Measurements from ENCODE around the gene GPBP1L1.

GPBP1L1 gene

DNA sequence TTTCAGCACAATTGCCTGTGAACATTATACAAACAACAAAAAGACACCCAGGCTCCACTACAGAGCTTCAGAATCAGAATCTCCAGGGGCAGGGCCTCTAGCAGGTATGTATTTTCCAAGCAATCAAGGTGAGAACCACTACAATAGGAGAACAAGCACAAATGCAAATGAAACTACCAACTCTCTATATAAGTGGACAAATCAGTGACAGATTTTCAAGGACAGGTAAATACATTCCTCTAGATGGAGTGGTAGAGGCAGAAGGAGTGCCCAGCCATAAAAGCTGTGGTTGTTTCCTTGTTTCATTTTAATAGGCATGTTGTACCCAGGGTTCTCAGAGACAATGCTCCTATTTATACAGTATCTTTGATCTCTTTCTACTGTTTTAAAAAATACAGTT lies 42.4 kb downstream of the GPBP1L1 start:
- no peak for DNase-seq (ENCODE audit: low read depth in 2 of 3, low spot score in 1 of 3)

DNA sequence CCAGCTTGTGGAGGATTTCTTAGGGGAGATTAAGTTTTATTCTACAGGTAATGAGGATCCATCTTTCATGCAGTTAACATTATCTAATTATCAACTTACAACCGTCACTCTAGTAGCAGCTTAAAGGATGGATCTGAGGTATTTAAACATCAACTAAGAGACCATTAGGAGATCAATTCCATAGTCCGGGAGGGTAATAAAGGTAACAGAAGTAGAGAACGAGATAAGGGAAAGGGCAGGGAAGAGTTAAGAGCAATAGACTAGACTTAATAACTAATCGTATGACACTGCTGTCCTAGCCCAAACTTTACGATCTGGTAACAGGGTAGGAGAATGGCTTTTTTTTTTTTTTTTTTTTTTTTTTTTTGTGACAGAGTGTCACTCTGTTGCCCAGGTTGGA lies 43.0 kb downstream of the GPBP1L1 start:
- DNase-seq (ENCODE audit: low read depth in 2 of 3, low spot score in 1 of 3), result no peak

DNA sequence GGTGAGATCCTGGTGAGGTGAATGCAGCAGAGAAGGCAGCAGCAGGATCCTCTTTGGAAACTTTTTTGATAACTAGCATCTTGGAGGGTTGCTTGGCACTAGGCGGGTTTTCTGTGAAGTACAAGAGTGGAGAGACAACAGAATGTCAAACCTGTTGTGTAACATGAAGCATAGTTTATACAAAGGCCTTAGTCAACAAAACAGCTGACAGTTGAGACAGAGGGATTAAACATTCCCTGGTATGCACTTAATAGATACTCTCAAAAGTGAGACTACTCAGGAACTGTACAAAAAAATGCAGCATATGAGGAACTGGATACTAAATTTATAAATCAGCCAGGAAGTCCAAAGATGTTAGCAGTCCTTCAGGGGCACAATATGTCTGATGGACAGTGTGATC lies 46.0 kb downstream of the GPBP1L1 start:
- no peak for DNase-seq (ENCODE audit: low read depth in 2 of 3, low spot score in 1 of 3)

DNA sequence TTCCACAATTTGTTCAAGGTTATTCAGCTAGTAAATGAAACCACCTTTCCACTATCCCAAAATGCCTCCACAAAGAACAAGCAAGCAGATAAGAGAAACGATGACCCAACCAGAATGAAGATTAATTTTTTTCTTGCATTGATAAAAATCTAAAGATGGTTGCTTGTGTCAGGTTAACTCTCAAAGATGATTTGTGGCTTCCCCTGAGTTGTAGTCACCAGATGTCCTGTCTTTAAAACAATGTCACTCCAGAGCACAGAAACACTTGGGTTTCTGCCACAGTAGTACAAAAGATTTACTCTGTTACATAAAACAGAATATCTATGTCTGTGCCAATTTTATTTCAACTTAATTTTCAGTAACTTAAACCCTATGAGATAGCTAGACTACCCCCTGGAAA lies 51.1 kb downstream of the GPBP1L1 start:
- no peak for DNase-seq (ENCODE audit: low read depth in 2 of 3, low spot score in 1 of 3)

DNA sequence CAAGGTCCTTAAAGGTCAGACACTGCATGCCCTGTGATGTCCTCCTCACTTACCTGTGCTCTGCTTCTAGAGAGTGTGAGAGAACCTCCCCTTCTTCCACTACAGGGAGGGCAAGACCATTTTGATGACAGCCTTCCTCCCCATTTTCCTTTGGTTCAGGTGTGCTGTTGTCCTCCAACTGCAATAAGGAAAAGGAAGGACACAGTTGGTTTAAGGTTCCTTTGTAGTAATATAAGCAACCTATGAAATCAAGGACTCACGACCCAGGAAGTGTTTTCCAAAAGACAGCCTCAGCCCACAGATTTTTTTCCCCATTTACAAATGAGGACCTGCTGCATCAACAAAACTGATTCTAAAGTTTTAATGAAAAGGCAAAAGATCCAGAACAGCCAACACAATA lies 55.9 kb downstream of the GPBP1L1 start:
- DNase-seq (ENCODE audit: low read depth in 2 of 3, low spot score in 1 of 3), result no peak

DNA sequence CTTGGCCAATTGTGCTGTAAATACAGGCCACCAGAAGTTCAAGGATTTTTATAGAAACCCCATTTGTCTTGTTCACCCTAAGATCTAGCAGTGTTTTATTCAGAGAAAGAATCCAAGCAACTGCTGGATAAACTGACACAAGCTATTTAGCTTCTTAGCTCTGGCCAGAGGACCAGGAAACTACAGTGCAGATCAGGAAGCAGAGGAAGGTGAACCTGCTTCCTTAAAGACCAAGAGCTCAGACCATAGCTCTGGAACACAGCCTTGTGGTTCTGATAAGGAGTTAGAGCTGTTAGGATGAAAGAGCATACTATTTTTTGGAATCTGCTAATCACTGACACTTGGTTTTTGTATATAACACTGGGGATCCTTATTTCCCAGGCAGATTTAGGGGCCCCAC lies 57.3 kb downstream of the GPBP1L1 start:
- no peak for DNase-seq (ENCODE audit: low read depth in 2 of 3, low spot score in 1 of 3)

DNA sequence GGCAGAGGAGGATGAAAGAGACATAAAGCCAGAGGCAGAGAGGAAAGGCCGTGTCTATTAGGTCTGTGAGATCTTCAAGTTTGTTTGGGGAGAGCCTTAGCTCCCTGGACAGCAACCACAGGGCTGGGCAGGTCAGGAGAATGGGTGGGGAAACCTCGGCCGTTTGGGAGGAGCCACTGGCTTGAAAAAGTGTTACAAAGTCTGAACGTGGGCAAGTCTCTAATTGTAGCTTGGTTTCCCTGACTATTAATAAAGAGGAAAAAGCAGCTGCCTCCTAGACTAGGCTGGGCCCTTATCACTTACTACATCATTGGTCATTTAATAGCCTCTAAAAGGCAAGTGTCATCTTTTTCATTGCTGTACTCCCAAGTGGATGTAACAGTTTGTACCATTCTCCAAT lies 62.4 kb downstream of the GPBP1L1 start, which contains the start of gene CCDC17:
CCDC17 (minus strand) TSS at position 83 of the 400 bp plus-strand sequence. CDS start 145 bp downstream, outside the sequence.
- no peak for DNase-seq (ENCODE audit: low read depth in 2 of 3, low spot score in 1 of 3)

DNA sequence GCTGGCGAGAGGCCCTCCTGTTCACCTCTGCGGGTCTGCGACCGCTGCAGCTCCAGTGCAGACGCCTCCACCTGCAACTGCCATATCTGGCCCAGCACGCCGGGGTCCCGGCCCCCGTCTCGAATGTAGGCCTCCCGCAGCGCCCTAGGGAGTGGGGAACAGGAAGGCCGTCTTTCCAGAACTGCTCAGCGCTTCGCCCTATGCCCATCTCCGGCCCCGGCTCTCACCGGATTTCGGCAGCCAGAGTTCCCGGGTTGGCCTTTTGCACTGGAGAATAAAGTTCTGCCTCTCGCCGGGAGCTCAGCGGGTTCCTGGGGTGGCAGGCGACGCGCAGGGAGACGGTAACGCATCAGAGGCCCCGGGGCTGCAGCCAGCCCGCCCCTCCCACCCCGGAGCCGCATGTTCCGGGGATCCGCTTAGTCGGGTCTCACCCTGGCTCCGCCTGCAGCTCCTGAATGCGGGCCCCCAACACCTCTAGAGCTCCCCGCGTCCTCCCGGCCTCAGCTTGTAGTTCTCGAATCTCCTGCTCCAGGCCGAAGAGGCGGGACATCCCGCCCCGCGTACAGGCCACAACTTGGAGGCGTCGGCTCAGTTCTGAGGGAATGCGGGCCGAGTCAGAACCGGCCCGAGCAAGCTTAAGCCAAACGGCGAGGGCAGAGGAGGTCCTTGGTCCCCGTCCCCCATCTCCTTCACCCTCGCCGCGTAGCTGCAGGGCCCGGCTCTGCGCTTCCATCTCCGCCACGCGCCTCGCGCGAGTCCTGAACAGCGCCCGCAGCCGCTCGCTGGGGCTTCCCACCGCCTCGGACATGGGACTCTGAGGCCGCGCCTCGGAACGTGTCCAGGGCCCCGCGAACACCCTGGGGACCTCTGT lies 63.6 kb downstream of the GPBP1L1 start:
- no peak for DNase-seq (ENCODE audit: low read depth in 2 of 3, low spot score in 1 of 3)

DNA sequence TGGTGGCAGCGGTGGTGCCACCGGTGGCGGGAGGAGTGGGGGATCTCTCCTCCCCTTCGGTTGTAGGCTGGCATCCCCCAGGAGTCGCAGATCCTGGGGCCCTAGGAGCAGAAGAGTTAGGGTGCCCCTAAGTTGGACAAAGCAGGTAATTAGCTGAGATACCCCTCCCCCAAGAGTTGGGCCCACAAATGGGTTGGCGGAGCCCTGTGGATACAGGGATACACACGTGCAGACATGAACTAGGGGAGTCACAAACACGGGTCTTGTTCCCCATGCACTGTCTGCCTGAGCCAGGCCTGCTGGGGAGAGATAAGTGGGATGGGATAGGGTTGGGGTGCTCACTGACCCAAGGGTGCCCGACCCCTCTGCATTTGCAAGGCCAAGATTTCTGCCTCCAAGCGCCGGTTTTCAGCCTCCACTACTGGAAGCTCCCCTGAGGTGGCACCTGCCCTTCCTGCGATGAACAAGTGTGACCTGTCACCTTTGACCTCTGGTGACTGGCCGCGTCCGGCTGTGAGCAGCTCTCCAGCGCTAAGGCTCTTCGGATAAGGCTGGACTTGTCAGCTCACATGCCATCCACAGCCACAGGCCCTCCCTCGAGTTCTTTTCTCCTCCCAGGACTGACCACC lies 64.3 kb downstream of the GPBP1L1 start:
- DNase-seq (ENCODE audit: low read depth in 2 of 3, low spot score in 1 of 3), result no peak

DNA sequence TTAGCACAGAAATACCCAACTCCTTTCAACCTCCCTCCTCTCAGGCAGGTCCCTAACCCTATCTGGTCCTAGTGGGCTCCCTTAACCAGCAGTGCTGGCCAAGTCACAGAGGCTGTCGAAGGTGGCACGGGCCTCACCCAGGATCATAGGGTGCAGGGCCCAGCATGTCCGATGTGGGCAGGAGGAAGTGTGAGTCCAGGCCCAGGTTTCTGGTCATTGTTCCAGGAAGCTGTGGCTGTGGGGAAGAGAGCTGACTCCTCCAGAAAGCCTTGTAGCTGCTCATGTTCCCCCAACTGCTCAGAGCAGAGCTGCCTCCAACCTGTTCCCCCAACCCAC lies 64.9 kb downstream of the GPBP1L1 start:
- no peak for DNase-seq (ENCODE audit: low read depth in 2 of 3, low spot score in 1 of 3)

DNA sequence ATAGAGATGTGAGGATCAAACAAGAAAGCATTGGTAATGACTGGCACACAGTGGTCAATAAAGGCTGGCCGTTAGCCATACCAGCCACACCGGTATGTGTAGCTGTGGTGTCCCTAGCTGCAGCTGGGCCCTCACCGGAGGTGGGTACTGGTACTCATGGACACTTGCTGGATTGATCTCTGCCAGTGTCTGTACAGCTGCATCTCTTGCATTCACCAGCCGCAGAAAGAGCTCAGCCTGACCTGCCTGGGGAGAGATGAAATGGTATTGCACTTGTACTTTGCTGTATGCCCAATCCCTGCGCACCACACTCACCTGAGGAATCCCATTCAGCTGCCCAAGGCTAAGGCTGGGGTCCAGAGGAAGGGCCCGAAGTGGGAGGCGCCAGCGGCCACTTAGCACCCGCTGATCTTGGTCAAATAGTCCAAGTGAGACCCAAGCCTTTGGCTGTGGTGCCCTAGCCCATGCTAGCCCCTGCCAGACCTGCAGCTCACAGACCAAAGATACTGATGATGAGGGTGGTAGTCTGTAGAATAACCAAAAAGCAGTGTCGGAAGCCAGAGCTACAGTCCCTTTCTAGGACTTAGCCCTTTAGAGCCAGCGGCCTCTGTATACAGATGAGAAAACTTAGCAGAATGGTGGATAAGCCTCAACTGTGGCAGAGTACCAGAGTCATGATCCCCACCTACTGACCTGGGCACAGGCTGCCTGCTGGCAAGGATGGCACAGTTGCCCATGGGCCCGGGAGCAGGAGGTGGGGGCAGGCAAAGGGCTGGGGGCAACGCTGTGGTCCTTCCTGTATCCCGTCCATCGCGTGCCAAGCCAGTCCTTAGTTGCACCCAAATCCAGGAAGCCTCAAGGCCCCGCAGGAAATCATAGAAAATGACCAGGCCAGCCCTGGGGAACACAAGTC lies 65.5 kb downstream of the GPBP1L1 start:
- no peak for DNase-seq (ENCODE audit: low read depth in 2 of 3, low spot score in 1 of 3)

DNA sequence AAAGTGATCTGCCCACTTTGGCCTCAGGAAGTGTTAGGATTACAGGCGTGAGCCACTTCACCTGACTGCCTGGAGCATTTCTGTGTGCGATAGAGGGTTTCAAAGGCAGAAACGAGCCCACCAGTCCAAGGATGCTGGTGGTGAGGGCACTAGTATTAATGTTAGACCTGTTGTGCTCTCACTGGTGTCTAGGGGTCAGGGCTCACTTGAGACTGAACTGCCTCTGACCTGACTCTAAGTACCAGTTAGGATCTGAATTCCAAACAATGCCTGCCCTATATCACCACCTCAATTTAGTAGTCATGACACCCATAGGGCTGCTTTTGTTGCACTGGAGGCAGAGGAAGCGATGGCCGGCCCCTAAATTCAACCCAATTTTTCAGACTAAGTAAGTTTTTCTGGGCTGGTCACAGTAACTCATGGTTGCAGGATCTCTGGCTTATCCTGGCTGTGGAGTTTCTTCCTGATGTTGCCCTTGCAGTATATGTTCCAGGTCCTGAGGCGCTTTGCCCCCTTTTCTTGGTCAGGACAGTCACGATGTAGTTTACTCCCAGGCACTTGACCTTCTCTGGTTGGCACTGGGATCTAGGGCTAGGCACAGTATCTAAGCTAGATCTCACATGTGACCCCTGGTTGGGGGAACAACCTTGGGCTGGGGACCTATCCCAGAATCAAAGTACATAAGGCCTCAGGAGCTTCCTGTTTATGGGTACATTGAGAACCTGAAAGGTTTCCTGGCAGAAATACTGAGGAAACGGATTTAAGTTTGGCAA lies 67.0 kb downstream of the GPBP1L1 start:
- no peak for DNase-seq (ENCODE audit: low read depth in 2 of 3, low spot score in 1 of 3)

DNA sequence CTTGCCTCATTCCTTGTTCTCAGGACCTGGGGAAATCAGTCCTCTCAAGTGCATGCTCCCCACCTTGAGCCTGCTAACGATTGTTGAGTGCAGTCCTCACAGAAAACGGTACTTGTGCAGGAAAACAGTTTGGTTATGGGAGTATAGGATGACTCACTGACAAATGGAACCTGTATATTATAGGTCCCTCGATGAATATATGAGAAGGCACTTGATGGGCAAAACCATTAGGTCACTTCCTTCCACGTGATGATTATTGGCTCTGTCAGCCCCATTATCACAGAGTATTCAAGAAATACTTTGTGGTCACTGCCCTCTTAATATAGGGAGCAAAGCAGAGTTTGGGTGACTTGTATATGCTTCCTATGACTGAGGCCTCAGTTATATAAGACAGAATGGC lies 68.7 kb downstream of the GPBP1L1 start:
- no peak for DNase-seq (ENCODE audit: low read depth in 2 of 3, low spot score in 1 of 3)

DNA sequence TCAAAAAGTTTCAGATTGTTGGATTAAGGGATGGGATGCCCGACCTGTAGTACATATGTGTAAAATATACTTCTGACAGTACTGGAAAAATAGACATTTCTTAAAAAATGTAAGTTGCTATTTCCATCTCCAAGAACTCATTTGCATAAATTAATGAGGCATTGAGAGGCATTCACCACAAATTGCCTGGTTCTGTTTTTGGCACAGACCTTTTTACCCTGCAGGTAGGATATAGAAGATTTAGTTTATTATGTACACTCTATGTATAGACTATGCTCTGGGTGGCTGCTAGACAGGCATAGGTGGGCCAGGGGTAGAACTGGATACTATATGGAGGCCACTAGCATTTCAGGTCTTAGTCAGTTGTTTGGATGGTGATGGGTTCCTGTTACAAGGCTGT lies 70.4 kb downstream of the GPBP1L1 start:
- no peak for DNase-seq (ENCODE audit: low read depth in 2 of 3, low spot score in 1 of 3)

DNA sequence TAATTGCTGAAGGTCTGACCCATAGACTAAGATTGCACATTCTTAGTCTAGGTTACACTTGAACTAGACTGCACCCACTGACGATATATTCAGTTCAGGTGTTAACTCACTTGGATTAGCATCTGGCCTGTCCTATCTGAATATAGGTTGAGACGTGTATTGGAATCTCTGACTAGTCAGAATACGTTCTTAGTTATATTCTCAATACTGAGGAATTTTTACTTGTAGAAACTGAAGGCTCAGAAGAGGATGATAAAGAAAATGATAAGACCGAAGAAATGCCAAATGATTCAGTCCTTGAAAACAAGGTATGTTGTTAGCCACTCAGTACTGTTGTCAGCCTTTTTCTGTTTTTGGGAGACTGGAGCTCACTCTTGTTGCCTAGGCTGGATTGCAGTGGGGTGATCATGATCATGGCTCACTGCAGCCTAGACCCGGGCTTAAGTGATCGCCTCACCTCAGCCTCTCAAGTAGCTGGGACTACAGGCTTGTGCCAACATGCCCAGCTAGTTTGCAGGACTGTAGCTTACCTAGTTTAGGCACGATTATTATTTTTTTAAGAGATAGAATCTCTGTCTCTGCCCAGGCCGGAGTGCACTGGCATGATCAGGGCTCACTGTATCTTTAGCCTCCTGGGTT lies 73.3 kb downstream of the GPBP1L1 start:
- DNase-seq (ENCODE audit: low read depth in 2 of 3, low spot score in 1 of 3), result no peak

DNA sequence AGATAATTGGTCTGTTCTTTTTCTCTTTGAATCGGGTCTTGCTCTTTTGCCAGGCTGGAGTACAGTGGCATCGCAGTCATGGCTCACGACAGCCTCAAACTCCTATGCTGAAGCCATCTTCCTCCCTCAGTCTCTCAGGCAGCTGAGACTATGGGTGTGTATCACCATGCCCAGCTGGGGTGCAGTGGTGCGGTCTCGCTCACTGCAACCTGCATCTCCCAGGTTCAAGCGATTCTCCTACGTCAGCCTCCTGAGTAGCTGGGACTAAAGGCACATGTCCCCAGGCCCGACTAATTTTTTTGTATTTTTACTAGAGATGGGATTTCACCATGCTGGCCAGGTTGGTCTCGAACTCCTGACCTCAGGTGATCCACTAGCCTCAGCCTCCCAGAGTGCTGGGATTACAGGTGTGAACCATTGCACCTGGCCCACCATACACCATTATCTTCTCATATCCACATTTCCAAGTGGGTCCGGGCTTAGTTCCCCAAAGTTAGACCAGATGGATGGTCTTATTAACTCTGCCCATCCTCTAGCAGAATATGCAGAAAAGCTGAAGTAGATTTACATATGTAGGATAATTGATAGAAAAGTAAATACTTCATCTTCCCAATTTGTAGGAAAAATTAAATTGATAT lies 75.6 kb downstream of the GPBP1L1 start:
- no peak for DNase-seq (ENCODE audit: low read depth in 2 of 3, low spot score in 1 of 3)

DNA sequence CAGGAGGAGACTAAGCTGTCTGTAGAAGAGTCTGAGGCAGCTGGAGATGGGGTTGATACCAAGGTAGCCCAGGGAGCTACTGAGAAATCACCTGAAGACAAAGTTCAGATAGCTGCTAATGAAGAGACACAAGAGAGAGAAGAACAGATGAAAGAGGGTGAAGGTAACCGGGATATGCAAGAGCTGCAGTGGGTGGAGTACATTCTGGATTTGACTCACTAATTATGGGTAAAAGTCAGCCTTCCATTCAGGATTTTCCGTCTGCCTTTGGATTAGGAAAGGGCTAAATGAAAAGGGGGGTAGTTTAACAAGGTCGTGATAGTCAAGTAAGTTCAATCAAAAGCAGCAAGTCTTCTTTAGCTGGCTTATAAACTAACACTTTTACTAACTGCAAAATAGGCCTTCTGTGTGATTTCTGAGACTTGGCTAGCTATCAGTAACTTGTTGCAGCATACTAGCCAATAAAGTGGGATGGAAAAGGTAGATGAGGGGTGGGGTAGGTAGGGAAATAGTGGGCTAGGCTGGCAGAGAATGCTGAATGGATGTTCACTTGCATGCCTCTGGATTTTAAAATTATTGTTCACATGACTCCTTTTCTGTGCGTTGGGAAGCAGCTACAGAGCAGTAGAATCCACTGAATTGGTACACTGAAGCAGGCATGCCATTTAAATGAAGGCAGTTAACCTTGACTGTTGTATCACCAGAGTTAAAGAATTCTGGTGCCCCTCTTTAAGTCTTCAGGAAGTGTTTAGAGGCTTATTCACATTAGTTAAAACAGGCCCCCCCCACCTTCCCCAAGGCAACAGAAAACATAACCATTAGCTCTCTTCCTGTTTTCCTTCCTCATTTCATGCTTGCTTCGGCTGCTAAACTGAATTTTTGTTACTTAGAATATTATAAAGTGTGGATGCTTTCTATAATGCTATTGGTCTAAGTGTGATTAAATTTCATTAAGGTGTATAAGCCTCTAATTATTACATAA lies 77.9 kb downstream of the GPBP1L1 start:
- no peak for DNase-seq (ENCODE audit: low read depth in 2 of 3, low spot score in 1 of 3)

DNA sequence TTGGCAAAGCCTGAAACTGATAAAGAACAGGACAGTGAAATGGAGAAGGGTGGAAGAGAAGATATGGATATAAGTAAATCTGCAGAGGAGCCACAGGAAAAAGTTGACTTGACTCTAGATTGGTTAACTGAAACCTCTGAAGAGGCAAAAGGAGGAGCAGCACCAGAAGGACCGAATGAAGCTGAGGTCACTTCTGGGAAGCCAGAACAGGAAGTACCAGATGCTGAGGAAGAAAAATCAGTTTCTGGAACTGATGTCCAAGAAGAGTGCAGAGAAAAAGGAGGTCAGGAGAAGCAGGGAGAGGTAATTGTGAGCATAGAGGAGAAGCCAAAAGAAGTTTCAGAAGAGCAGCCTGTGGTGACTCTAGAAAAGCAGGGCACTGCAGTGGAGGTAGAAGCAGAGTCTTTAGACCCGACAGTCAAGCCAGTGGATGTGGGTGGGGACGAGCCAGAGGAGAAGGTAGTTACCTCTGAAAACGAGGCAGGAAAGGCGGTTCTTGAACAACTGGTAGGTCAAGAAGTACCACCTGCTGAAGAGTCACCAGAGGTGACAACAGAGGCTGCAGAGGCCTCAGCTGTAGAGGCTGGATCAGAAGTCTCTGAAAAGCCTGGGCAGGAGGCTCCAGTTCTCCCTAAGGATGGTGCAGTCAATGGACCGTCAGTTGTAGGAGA lies 78.8 kb downstream of the GPBP1L1 start:
- no peak for DNase-seq (ENCODE audit: low read depth in 2 of 3, low spot score in 1 of 3)

Data from stimulated activated CD4-positive, alpha-beta T cell treated with anti-CD3 and anti-CD28 coated beads, Interleukin-12 subunit alpha, Interleukin-12 subunit beta, amount 100 ng/mL, for 48 hours (primary cell).